Chondrocyte (in vitro differentiated cells): ENCODE data around the gene BNC2. TPM values are rescaled to one million over a fixed set of nuclear protein-coding genes. Genes with fewer than 3 reads are reported as not detected.
A peak's percentile ranks its signal among the peaks of the same experiment; 100 is the strongest.

Experiments used
- DNase-seq: peaks from one replicate; pipeline ENCODE4 v3.0.0; 2021; ENCODE audit warnings: mixed read lengths, low spot score
- H3K27ac Mint-ChIP-seq: one replicate; pipeline ENCODE4 v1.8.0; 2021; ENCODE audit warnings: mild to moderate bottlenecking, moderate library complexity, mixed read lengths; ENCODE audit not compliant: unreplicated experiment
- H3K27me3 Mint-ChIP-seq: 2 replicates; pipeline ENCODE4 v1.8.0; 2021; ENCODE audit warnings: low read depth, mixed read lengths
- H3K36me3 Mint-ChIP-seq: 2 replicates; pipeline ENCODE4 v1.8.0; 2021; ENCODE audit warnings: low read depth, mixed read lengths
- H3K4me1 Mint-ChIP-seq: 2 replicates; pipeline ENCODE4 v1.8.0; 2021; ENCODE audit warnings: low read depth, mild to moderate bottlenecking, mixed read lengths
- H3K4me3 Mint-ChIP-seq: one replicate; pipeline ENCODE4 v1.8.0; 2021; ENCODE audit warnings: mild to moderate bottlenecking, moderate library complexity, mixed read lengths; ENCODE audit not compliant: unreplicated experiment
- H3K9me3 Mint-ChIP-seq: 2 replicates; pipeline ENCODE4 v1.8.0; 2021; ENCODE audit warnings: low read depth, mixed read lengths
- CTCF ChIP-seq: fragments of 200-600 bp; sonication (generic); IDR thresholded peaks from 2 replicates; pipeline ENCODE4 v1.5.0; 2021; ENCODE audit warnings: antibody characterized with exemption, mild to moderate bottlenecking, moderate library complexity
- total RNA-seq: library from RNA; stranded (reverse); gene quantifications from 3 replicates; pipeline ENCODE4 v1.2.1, GENCODE V29; 2021

BNC2 gene
- total RNA-seq, 1 donor from 2014 or later: 17.8 TPM

- H3K36me3 Mint-ChIP-seq: no peaks in the 10 kb centered on the region
- TF ChIP-seq CTCF: no peak
- H3K4me3 Mint-ChIP-seq: no peak overlapping the region
- H3K27me3 Mint-ChIP-seq: no peaks in the 10 kb centered on the region
- DNase-seq: no peak
- no peaks in the 10 kb centered on the region for H3K9me3 Mint-ChIP-seq
- no peak overlapping the region for H3K27ac Mint-ChIP-seq
- H3K4me1 Mint-ChIP-seq: peaks cover 12% of the 10 kb centered on the region
These were observed 382.6 kb downstream of the BNC2 start for GRCh38 chr9:16487915-16488314.

- no peaks in the 10 kb centered on the region for H3K27me3 Mint-ChIP-seq
- peaks cover 12% of the 10 kb centered on the region for H3K4me1 Mint-ChIP-seq
- no peaks in the 10 kb centered on the region for H3K9me3 Mint-ChIP-seq
- no peak overlapping the region for H3K4me3 Mint-ChIP-seq
- no peak for DNase-seq
- no peak overlapping the region for H3K27ac Mint-ChIP-seq
- TF ChIP-seq CTCF: no peak
- H3K36me3 Mint-ChIP-seq: no peaks in the 10 kb centered on the region
These were observed 384.7 kb downstream of the BNC2 start for GRCh38 chr9:16485575-16486321.

GRCh38 chr9:16485160-16485559 lies 385.3 kb downstream of the BNC2 start:
- Mint-ChIP-seq H3K4me1 (peaks cover 12% of the 10 kb centered on the region), H3K27me3 (no peaks in the 10 kb centered on the region), H3K4me3 (no peak overlapping the region), H3K36me3 (no peaks in the 10 kb centered on the region), H3K9me3 (no peaks in the 10 kb centered on the region), H3K27ac (peak overlapping the region; percentile 42)
- no peak for TF ChIP-seq CTCF
- no peak for DNase-seq

- no peak overlapping the region for H3K4me3 Mint-ChIP-seq
- DNase-seq: no peak
- H3K27me3 Mint-ChIP-seq: no peaks in the 10 kb centered on the region
- peaks cover 12% of the 10 kb centered on the region for H3K4me1 Mint-ChIP-seq
- H3K9me3 Mint-ChIP-seq: no peaks in the 10 kb centered on the region
- TF ChIP-seq CTCF: no peak
- H3K36me3 Mint-ChIP-seq: no peaks in the 10 kb centered on the region
- peak overlapping the region; percentile 42 for H3K27ac Mint-ChIP-seq
These were observed 385.7 kb downstream of the BNC2 start for GRCh38 chr9:16484744-16485143.

- Mint-ChIP-seq H3K4me3 (no peak overlapping the region), H3K9me3 (no peaks in the 10 kb centered on the region), H3K36me3 (no peaks in the 10 kb centered on the region), H3K27me3 (no peaks in the 10 kb centered on the region), H3K27ac (no peak overlapping the region), H3K4me1 (peaks cover 12% of the 10 kb centered on the region)
- no peak for TF ChIP-seq CTCF
- DNase-seq: no peak
These were observed 386.3 kb downstream of the BNC2 start for GRCh38 chr9:16484180-16484579.
